ENCODE results near the gene DFFB.

DNA sequence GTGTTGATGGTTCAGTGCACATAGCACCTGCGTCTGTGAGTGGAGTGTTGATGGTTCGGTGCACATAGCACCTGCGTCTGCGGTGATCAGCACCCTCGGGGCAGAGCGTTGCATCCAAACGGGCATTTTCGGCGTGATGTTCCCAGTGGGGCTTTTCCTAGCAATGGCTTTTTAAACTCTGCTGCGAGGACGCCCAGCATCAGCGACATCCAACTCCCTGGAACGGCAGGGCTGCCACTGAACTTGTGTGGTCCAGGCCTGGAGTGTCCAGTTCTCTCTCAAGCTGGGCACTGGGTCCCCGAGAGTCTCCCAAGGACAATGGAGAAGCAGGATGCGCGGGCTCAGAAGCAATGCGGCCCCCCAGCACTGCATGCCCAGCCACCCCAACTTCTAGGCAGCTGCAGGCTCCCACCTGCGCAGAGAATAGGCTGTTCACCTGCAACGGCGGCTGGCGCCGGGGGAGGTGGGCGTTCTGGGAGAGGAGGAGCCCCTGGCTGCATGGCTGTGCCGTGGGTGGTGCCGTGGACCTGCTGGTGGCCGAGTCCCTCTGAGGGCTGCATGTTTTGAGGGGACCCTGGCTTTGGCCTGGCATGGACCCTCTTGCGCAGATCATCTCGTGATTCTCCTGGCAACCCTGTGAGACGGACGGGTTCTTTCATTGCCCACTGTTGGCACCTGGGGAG lies 52.9 kb downstream of the DFFB start:
- TF ChIP-seq, protein P1, sequence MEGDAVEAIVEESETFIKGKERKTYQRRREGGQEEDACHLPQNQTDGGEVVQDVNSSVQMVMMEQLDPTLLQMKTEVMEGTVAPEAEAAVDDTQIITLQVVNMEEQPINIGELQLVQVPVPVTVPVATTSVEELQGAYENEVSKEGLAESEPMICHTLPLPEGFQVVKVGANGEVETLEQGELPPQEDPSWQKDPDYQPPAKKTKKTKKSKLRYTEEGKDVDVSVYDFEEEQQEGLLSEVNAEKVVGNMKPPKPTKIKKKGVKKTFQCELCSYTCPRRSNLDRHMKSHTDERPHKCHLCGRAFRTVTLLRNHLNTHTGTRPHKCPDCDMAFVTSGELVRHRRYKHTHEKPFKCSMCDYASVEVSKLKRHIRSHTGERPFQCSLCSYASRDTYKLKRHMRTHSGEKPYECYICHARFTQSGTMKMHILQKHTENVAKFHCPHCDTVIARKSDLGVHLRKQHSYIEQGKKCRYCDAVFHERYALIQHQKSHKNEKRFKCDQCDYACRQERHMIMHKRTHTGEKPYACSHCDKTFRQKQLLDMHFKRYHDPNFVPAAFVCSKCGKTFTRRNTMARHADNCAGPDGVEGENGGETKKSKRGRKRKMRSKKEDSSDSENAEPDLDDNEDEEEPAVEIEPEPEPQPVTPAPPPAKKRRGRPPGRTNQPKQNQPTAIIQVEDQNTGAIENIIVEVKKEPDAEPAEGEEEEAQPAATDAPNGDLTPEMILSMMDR (IDR thresholded peaks at IDR 0.05): no peak
- TF ChIP-seq POLR2A (IDR thresholded peaks at IDR 0.05): no peak
